GM20431 (cell line): ENCODE data around the gene SEMA5A.

ENCODE experiments used
- in situ Hi-C: fragments of 300-500 bp; cut with MseI, MboI; formaldehyde crosslinking; loops from one replicate; pipeline ENCODE4 v1.15.0; 2020; ENCODE audit warnings: low sequenced_read_pairs; ENCODE audit not compliant: unreplicated experiment

Gene SEMA5A

DNA sequence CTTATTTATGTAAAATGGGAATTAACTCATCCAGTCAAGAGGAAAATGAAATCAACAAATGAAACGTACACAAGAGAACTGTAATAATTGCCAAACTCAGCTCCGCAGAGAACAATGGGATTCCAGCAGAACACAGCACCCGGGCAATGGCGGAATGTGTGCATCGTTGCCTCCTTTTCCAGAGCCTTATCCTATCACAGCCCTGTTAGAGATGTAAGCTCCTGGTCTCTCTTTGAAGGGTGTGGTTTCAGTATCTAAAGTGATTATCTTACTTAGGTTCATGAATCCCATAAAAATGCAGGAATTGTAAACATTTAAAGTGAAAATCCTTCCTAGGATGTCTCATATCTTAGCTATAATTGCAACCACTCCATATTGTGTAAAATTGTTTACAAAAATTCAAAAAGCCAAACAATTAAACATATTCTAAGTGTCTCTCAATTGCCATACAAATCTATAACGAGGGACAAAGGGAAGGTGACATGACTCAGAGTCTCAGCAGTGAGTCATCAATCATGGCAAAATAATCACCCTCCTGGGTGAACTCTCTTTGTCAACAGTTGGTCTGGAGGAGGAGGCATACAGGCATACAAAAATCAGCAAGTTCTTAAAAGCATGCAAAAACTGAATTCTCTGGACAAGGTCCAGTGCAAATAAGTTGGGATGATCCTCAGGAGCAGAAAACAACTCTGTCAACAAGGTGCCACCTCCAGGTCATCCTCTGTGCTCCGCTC, 22.6 kb downstream of the SEMA5A start:
- in situ Hi-C loops, result no loop called here

DNA sequence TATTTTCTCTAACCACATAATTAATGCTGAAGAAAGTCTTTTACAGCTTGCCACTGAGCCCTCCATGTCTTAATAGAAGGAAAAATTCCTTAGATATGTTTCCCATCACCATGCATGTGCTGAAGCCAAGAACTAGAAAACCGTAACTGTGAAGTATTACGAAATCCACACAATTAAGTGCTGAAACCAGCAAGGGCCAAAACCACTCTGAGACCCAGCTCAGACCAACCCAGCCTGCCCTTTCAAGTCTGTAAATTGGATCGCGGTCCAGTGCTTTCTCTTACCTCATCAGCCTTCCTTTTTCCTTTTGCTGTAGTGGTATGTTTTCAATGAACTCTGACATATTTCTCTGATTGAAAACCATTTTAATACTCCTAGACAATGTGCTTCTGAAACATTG, 26.3 kb downstream of the SEMA5A start:
- in situ Hi-C loops, result no loop called here

DNA sequence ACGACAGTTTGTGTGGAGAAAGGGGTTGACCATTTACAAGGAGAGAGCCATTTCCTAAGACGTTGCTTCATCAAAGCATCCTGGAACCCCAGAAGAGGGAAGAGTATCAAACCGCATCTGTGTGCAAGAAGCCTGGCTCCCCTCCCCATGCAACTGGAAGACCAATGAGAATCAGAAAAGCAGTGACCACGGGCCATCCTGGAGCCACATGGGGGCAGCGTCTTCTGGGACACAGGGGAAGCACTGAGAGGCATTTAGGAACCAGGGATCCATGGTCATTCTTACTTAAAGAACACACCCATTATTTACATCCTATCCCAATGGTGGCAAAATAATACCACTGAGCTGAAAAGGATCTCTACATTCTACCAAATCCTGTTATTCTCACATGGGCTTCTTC, 29.3 kb downstream of the SEMA5A start:
- in situ Hi-C loops, result no loop called here

DNA sequence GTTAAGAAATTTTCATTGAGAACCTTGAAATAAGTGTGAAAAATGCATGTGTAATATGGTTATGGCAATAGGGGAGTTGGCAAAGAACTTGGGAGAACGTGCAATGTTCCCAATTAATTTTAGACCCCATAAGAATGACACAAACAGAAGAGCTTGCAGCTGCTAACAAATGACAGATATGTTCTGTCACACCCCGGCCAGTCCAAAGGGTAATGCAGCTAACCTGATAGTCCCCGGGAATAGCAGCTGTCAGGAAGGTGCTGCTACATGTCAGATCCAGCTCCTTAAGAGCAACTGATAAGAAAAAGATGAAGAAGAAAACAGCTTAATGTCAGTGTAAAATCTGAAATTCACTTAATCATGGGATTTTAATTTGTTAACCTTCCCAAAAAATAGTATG, 30.4 kb downstream of the SEMA5A start:
- in situ Hi-C loops, result no loop called here

DNA sequence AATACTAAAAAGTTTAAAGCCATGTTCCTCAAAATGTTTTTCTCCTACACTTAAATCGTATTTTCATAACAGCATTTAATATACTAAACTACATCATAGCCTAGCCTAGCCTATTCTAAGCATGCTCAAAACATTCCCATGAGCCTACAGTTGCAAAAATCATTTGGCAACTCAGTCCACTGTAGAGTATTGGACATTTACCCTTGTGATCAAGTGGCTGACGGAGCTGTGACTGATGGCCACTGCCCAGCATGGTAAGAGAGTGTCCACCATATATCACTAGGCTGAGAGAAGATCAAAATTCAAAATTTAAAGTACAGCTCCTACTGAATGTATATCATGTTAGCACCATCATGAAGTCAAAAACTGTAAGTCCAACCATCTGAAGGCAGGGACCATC, 30.9 kb downstream of the SEMA5A start:
- in situ Hi-C loops, result no loop called here

DNA sequence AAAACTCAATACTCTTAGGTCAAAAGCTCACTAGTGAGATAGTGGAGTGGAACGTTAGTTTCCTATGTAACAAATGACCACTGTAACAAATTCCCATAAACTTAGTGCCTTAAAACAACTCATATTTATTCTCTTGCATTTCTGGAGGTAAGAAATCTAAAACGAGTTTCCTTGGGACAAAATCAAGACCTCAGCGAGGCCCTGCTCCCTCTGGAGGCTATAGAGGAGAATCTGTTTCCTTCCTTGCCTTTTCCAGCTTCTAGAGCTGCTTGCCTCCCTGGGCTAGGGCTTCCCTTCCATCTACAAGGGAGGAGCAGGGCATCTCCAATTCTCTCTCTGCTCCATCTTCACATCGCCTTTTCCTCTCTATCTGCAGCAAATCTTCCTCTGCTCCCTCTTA, 32.0 kb downstream of the SEMA5A start:
- in situ Hi-C loops, result no loop called here

DNA sequence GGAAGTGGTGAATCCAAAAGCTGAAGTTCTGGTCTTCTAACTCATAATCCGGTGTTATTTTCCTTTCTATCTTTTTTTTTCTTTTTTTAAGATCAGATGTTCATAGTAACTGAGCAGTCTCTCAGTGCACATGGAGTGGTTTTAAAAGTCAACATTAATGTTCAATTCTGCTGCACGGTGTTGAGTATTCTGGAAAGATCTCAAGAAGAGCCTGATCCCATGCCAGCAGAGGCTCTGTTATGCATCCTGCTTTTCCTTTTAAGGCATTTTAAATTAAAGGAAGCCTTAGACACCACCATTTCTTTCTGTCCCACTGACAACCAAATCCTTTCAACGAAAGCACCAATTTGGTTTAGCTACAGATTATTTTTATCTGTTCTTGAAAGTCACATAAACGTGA, 33.4 kb downstream of the SEMA5A start:
- in situ Hi-C loops, result no loop called here

DNA sequence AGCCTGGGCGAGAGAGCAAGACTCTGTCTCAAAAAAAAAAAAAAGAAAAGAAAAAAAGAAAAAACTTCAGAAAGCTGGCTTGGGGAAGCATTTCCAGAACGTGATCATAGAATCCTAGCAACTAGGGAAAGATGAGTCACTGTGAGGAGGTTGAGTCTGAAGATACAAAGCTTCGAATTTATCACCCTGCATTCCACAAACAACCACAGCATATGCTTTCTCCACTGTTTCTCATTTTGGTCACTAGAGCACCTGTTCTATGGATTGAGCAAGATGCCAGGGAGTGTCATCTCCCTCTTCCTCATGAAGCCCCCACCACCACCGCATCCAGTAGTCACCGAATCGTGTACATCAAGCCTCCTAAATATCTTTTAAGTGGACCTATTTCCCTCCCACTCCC, 37.9 kb downstream of the SEMA5A start:
- in situ Hi-C loops, result no loop called here

DNA sequence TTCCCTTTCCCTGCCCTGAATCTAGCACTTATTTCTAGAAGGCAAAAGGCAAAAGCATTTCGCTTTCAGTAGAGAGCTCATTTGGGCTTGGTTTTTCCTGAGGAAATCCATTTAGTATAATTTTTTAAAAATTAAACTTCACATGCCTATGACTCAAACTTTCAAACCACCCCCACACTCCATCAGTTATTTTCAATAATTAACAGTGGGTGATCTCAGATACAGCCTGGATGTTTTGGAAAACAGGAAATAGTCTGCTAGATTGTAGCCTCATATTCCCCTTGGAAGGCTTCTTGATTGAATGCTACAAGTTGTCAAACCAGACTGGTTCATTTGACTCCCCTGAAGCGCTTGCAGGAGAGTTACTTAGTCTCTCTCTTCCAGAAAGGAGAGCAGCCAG, 40.6 kb downstream of the SEMA5A start:
- in situ Hi-C loops, result no loop called here

DNA sequence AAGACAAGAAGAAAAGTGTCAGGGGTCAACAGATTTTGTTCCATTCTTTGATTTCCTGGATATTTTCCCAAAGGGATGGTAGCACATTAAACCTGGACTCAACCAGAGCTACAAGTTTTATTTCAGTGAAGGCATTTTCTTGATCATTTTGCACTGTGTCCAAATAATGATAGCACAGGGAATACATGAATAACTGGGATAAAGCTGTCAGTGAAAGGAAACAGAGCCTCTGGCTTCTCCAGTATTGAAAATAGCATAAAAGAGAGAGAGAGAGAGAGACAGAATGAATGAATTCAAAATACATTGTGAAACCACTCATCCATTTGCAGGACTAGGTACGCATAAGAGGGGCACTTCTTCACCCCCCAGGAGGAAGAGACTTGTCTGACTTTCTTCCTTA, 43.0 kb downstream of the SEMA5A start:
- in situ Hi-C loops, result no loop called here

DNA sequence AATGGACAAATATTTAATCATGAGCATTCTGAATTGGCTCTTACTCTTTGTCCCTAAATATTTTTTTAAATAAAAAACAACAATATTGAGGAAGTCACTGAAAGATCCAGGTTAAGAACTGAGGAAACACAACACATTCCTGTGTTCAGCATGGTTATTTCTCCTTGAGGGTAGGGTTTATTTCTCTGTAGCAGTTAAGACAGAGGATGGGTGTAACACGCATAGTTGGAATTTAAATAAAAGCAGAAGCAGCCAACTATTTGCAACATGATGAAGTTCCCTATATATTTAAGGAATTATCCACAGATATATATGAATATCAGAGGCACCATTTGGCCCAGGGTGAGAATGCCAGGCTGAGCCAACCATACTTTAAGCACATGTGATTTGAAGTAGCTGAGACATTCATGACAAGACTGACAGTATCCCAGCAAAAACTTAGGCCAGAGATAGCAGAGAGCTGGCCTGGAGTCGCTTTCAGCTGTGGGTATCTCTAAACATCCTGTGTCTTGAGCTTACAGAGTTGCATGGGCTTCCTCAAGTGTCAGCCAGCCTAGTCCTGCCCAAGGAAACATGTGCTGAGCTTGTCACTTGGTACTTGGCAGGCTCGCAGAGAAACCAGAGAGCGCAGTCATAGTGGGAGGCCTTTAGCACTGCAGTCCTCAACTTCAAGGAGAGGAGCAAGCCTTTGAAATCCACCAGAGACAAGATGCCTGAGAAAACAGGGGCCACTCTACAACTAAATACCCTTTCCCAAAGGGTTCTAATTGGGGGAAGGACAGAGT, 43.6 kb downstream of the SEMA5A start:
- in situ Hi-C loops, result no loop called here

DNA sequence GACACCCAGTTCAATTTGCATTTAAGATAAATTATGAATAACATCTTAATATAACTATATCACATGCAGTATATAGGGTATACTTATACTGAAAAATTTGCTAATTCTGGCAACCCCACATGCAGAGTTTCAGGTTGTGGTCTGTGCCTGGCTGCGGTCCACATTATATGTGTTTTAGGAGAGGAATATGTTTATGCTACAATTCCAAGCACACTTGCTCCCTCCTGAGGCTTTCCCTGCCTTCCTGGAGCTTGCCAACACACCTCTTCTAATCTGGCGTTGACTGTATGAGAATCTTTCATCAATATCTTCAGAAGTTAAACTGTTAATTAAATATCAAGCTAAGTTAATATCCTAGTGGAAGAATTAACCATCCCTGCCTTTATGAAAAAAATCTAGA, 45.2 kb downstream of the SEMA5A start:
- in situ Hi-C loops, result no loop called here

DNA sequence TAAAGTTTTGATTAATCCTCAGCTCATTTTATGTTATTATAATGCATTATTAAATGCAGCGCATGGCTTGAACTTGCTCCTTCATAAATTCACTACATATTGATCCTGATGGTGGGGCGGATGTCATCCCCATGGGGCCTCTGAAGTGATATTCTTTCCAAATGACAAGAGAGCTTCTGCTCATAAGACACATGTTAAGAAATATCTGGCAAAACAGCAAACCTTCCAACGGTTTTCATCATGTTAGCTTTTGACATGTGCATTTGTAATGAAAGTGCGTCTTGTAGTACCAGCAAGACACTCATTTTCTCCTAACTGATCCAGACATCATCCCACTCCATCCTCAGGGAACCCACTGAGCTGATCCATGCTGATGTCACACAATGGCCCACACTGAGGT, 45.7 kb downstream of the SEMA5A start:
- in situ Hi-C loops, result no loop called here

DNA sequence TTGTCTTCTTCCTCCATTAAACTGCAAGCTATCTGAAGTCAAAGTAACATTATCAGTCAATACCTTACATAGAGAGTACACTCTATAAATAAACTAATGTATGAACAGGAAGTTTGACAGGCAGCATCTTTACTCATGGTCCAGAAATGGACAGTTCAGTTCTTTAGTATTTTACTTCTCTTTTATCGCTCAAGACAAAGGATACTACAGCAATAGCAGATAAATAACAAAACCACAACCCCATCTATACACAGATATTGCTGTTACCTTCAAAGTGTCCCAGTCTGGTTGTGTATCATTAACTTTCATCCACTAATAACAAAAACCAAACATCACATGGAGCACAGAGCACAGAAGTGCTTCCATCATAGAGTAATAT, 46.4 kb downstream of the SEMA5A start:
- in situ Hi-C loops, result no loop called here

DNA sequence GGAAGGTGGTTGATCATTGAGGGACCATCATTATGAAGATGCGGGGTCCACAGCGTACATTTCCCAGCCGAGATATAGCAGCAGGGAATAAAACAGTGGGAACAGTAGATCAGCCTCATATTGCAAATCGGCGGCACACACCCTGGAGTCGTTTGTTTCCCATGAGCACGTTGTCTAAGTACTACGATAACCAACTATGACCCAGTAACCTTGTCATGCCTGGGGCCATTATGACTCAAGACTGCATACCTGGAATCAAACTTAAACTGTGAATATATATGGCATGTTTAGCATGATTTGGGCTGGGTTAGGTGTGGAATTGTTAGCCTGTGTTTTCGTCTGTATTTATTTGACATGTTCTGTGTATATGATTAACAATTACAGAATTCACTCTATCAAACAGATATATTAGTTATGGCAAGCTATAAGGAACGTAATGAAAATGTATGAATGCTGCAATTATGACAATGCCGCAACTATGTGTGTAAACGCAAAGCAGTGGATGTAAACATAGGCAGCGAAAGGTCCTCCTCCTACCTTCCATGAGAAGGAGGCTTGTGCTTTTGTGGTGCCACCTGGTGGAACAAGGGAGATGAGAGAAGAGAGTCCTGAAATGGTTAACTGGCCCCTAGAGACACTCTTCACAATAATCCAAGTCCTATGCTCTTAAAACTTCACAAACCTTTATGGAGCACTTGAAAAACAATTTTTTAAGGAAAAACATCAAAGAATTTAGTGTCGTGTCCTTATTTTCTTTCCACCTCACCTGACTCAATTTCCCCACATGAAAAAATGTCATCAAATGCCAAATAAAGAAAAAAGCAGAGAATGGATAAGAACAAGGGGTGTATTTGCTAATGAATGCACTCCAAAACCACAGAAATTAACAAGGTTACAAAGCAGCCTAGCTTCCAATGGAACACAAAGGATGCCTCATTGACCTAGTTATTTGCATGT, 47.1 kb downstream of the SEMA5A start:
- in situ Hi-C loops, result no loop called here

DNA sequence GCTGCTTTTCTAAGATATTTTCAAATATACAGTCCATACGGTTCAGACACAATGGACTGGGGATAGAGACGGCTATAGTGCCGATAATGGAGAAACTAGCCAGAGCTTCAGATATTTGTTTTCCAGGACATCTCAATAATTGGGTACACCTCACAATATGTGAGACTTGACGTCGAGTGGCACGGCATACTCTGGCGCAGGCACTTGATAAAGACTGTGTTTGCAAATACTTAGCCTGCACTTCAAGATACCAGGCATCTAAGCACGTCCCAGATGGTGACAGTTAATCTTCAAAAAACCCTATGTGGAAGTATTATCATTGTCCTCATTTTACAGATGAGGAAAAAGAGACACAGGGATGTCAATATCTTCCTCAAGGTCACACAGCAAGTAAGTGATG, 48.5 kb downstream of the SEMA5A start:
- in situ Hi-C loops, result no loop called here

DNA sequence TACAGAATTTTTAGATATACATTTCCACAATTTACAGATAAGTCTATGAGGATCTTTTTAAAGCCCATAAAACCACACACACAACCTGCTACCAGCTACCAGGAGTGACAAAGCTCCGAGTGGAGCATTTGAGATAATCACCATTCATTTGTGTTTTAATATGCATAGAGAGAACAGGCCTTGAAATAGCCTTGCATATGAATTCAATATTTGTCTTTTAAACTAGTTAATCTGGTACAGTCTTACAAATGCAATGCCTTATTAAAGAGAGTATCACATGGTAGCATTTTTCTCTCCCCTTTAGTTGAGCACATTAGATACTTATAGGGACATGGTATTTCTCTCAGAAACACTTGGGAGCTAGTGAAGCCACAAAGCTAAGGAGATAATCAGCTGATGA, 49.1 kb downstream of the SEMA5A start:
- in situ Hi-C loops, result no loop called here

DNA sequence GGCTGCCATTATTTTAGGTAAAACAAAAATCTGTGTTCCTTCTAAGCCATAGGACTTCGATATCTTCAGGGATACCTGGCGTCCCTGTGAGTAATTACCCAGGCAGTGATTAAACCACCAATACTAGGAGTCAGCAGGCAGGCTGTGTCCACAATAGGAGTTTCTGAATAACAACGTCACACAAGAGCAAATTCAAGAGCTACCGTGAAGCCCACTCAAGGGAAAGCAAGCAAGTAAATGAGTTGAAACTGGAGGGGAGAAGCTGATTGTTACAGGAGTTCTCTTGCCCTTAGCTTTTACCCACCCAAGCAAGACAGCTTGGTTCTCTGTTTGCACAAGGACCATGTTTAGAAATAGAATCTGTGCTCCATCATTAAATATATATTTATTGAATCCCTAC, 50.8 kb downstream of the SEMA5A start:
- in situ Hi-C loops, result no loop called here

DNA sequence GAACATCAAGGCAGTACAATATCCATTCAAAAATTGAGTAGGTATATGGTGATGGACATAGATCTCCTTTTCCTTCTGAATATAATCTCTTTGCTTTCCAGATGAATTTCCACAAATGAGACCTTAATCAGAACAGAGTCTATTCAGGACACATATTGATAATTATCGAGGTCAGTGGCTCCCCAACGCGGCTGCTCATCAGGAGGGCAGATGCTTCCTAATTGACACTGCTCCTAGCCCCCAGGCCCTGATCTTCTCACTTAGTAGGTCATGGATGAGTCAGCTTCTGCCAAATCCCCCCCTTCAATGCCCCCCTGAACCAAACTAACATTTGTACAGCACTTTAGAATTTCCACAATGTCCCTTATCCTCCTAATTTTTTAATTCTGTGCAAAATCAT, 51.6 kb downstream of the SEMA5A start:
- in situ Hi-C loops, result no loop called here

DNA sequence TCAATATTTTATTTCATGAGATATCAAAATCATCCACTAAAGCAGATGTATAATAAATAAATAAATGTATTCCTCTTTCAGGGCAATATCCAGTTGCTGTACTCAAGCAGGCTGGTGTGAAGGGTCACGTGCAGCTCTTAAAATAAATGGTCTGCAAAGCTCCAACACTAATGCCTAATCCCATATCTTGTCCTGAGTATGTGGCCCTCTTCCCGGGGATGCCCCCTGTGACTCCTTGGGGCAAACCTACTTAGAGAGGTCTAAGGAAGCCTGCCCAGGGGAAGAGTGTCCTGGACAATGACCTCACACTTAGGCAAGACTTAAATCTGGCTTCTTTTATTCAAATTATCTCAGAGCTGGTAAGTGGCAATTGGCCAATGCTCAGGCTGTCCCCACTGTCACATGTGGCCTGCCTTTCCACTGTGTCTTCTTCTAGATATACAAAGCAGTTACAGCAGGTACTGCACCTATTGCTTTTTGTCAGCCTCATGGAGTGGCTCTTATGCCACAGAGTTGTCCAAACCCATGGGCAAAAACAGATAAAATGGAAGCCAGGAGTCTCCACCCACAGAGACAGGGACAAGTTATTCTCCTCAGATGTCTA, 55.3 kb downstream of the SEMA5A start:
- in situ Hi-C loops, result no loop called here
